Measurements from ENCODE around the gene CEP104. TPM values are rescaled to one million over a fixed set of nuclear protein-coding genes. Genes with fewer than 3 reads are reported as not detected.

The CEP104 gene
- total RNA-seq, 4 donors from 2014 or later, result 20.2 to 31.7 (median 25.7) TPM

DNA sequence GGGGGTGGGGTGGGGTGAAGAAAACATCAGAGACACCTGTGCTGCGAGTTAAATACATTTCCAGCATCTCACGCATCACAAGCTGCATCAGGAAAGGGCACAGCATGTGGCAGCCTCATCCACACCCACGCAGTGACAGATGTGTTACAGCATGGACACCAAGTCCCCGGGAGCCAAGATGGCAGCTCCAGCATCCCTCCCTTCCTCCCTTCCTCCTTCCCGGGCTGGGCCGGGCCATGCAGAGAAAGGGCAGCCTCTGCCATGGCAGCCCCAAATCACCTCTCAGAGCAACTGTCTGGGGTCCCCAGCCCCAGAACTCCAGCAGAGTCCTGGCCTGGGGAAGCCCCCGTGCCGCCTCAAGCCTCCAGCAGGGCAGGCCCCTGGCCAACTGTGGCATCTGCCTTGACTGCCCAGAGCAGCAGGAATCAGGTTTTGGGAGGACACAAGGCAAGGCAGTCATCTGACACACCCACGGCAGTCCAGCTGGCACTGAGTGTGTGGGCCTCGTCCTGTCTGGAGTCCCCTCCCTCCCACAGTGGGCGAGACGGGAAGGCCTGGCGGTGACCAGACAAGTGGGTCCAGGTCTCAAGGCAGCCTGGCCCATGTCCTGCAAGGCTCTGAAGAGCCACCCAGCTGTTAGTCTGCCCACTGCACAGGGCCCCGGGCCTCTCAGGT lies 78.3 kb downstream of the CEP104 start:
- TF ChIP-seq, protein P1, sequence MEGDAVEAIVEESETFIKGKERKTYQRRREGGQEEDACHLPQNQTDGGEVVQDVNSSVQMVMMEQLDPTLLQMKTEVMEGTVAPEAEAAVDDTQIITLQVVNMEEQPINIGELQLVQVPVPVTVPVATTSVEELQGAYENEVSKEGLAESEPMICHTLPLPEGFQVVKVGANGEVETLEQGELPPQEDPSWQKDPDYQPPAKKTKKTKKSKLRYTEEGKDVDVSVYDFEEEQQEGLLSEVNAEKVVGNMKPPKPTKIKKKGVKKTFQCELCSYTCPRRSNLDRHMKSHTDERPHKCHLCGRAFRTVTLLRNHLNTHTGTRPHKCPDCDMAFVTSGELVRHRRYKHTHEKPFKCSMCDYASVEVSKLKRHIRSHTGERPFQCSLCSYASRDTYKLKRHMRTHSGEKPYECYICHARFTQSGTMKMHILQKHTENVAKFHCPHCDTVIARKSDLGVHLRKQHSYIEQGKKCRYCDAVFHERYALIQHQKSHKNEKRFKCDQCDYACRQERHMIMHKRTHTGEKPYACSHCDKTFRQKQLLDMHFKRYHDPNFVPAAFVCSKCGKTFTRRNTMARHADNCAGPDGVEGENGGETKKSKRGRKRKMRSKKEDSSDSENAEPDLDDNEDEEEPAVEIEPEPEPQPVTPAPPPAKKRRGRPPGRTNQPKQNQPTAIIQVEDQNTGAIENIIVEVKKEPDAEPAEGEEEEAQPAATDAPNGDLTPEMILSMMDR (IDR thresholded peaks at IDR 0.05), result no peak
- DNase-seq (ENCODE audit: low spot score) (no peak), ATAC-seq (ENCODE audit: low FRiP score) (no peak)

GRCh38 chr1:3777647-3778589 lies 79.1 kb downstream of the CEP104 start:
- no peak for ATAC-seq (ENCODE audit: low FRiP score)
- no peak for DNase-seq (ENCODE audit: low spot score)

DNA sequence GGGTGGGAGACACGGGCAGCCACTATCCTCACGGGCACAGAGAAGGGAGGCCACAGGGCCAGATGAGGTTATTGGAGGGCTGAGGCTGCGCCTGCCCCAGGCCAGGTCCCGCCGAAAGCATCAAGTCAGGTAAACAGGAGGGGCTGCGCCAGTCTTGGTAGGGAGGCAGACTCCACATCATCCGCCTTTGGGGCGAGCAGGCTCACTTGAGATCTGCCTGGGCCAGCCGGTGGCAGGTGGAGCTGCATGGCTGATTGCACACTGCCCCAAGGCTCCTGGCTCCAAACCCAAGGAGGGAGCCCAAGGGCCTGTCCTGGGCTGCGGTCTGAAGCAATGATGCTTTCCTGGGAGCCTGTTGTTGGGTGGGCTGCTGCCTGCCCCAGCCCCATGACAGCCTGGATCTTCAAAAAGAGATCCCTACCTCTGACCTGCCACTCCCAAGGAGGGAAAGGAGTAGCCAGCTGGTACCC lies 79.9 kb downstream of the CEP104 start:
- ATAC-seq (ENCODE audit: low FRiP score) (no peak), DNase-seq (ENCODE audit: low spot score) (no peak)
- TF ChIP-seq, protein P1 (IDR thresholded peaks at IDR 0.05), result no peak

More at GRCh38 chr1:3777647-3778589, 79.1 kb downstream of the CEP104 start:
- TF ChIP-seq, protein P1 (IDR thresholded peaks at IDR 0.05), result no peak

DNA sequence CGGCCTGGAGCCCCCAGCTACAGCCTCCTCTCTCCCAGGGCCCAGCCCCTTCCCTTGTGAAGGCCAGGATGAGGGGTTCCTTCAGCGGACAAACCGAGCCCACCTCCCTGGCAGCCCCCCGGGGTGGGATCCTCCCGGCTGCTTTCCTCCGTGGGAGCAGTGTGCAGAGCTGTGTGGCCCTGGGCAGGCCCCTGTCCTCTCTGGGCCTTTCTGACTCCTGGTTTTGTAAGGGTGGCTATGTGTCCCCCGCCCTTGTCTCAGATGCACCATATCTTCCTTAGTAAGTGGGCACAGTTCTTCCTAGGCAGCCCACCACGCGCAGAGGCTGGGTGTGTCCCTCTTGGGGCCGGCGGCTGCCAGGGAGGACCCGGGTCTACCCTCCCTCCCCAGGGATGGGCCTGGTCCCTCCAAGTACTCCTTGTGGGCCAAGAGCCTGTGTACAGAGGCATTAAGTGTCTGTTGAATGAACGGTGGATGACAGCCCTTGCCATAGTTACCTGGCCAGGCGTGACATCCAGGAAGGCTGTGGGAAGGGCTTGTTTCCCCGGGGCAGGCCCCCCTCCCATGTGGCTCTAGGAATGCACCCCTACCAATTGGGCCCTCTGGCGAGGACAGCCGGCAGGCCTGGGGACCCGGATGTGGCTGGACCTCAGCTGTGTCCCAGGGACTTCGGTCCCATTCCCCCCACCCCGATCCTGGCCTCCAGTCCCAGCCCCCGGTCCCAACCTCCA lies 80.6 kb downstream of the CEP104 start:
- TF ChIP-seq, protein P1 (IDR thresholded peaks at IDR 0.05), result no peak
- DNase-seq (ENCODE audit: low spot score) (no peak), ATAC-seq (ENCODE audit: low FRiP score) (no peak)

DNA sequence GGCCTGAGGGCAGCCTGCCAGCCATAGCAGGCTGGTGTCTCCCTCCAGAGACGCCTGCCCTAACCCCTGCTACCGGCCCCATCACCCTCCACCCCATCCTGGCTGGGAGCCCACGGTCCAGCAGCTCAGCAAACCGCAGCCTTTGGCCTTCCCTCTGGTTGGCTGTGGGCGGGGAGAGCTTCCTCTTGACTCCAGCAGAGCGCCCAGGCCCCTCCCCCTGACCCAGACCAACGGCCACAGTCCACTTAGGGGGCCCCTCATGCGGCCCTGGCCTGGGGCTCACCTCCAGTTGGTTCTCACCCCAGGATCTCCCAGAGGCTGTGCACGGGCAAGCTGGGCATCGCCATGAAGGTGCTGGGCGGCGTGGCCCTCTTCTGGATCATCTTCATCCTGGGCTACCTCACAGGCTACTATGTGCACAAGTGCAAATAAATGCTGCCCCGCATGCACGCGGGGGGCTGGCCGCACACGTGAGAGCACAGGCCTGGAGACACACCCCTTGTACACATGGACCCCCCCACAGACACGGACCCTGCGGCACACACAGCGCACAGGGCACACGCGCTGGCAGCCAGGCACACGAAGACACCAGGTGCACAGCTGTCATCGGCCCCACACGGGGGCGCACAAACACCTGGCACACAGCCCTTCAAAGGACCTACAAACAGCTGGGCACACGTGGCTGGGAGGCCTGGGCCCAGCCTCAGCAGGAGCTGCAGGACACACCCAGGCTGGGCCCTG lies 81.4 kb downstream of the CEP104 start:
- ATAC-seq (ENCODE audit: low FRiP score) (no peak), DNase-seq (ENCODE audit: low spot score) (no peak)
- TF ChIP-seq, protein P1 (IDR thresholded peaks at IDR 0.05), result no peak

- TF ChIP-seq, protein P1 (IDR thresholded peaks at IDR 0.05), result no peak
- ATAC-seq (ENCODE audit: low FRiP score), result no peak
- DNase-seq (ENCODE audit: low spot score), result no peak
Measured at GRCh38 chr1:3774946-3775489, 82.0 kb downstream of the CEP104 start.

All from omental fat pad (tissue), 4 donors.